Omental fat pad (tissue), 4 donors: Measurements from ENCODE around the gene POGLUT2. TPM values are rescaled to one million over a fixed set of nuclear protein-coding genes. Genes with fewer than 3 reads are reported as not detected.

ENCODE experiments used
- ATAC-seq: fragments of 150-250 bp; one replicate; pipeline ENCODE4 v1.9.1; 2016; ENCODE audit warnings: mild to moderate bottlenecking, moderate library complexity; ENCODE audit not compliant: low FRiP score
- DNase-seq: peaks from one replicate; pipeline ENCODE4 v3.0.0-alpha.2; 2019; ENCODE audit warnings: low spot score
- CTCF ChIP-seq, 3 donors: fragments of 450-650 bp; IDR thresholded peaks; one replicate each; pipeline ENCODE4 v1.5.1; 2016 to 2017; ENCODE audit warnings: antibody characterized with exemption in 3 of 3, mild to moderate bottlenecking in 3 of 3, moderate library complexity in 2 of 3
- total RNA-seq, 4 donors: library from RNA; depleted of rRNA; stranded (reverse); fragments of >200 nt; gene quantifications; one replicate each; pipeline ENCODE4 v1.1.0, GENCODE V29; 2016

Gene POGLUT2
- total RNA-seq, 4 donors from 2014 or later, result 4.2 to 6.0 (median 4.8) TPM

- DNase-seq (no peak), ATAC-seq (no peak)
- TF ChIP-seq CTCF (IDR thresholded peaks at IDR 0.05), result no peak
These were observed 29.1 kb downstream of the POGLUT2 start for GRCh38 chr13:102769679-102770078.

GRCh38 chr13:102768909-102769308, 29.9 kb downstream of the POGLUT2 start:
- no peak for ATAC-seq

GRCh38 chr13:102763741-102764140, 35.0 kb downstream of the POGLUT2 start:
- DNase-seq (no peak), ATAC-seq (no peak)
- no peak for TF ChIP-seq CTCF (IDR thresholded peaks at IDR 0.05)

More at GRCh38 chr13:102768909-102769308, 29.9 kb downstream of the POGLUT2 start:
- no peak for DNase-seq
- no peak for TF ChIP-seq CTCF (IDR thresholded peaks at IDR 0.05)

- ATAC-seq (no peak), DNase-seq (no peak)
- no peak for TF ChIP-seq CTCF (IDR thresholded peaks at IDR 0.05)
These were observed 37.7 kb downstream of the POGLUT2 start for GRCh38 chr13:102761071-102761470.

GRCh38 chr13:102758842-102759241, 39.9 kb downstream of the POGLUT2 start:
- ATAC-seq (no peak), DNase-seq (no peak)
- no peak for TF ChIP-seq CTCF (IDR thresholded peaks at IDR 0.05)

- DNase-seq (no peak), ATAC-seq (no peak)
- TF ChIP-seq CTCF (IDR thresholded peaks at IDR 0.05), result no peak
These were observed 41.8 kb downstream of the POGLUT2 start for GRCh38 chr13:102757006-102757405.

GRCh38 chr13:102751886-102752285, 46.9 kb downstream of the POGLUT2 start:
- no peak for ATAC-seq
- no peak for DNase-seq
- TF ChIP-seq CTCF (IDR thresholded peaks at IDR 0.05), result no peak
